Stimulated activated CD8-positive, alpha-beta memory T cell treated with anti-CD3 and anti-CD28 coated beads, Interleukin-2, amount 100 ng/mL, for 1 hour (primary cell): ENCODE data around the gene MTARC1.

Experiments used
- DNase-seq, 2 donors: peaks; one replicate each; pipeline ENCODE4 v3.0.0-alpha.2; 2020; ENCODE audit warnings: low read depth in 2 of 2

Gene MTARC1

DNA sequence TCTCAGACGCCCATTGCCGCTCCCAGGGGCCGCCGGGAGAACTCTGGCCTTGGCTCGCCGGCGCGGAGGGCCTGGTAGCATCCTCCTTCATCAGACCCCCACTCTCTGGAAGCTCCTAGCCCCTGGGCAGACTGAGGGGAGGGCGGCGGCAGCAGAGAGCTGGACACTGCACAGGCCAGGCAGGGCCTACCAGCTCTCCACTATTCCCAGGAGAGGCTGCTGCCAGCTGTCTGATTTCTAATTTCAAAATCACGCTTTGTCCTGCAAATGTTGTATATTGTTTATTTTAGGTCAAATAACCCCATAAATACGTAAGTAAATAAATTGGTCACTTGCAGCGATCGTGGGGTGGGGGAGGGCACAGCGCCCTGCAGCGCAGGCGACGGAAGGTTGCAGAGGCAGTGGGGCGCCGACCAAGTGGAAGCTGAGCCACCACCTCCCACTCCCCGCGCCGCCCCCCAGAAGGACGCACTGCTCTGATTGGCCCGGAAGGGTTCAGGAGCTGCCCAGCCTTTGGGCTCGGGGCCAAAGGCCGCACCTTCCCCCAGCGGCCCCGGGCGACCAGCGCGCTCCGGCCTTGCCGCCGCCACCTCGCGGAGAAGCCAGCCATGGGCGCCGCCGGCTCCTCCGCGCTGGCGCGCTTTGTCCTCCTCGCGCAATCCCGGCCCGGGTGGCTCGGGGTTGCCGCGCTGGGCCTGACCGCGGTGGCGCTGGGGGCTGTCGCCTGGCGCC, at the start of gene MTARC1:
Gene MTARC1, plus strand, starts transcription at position 577 of the 732 bp plus-strand sequence. Its CDS starts 32 bp downstream, at position 609.
- no peak for DNase-seq

DNA sequence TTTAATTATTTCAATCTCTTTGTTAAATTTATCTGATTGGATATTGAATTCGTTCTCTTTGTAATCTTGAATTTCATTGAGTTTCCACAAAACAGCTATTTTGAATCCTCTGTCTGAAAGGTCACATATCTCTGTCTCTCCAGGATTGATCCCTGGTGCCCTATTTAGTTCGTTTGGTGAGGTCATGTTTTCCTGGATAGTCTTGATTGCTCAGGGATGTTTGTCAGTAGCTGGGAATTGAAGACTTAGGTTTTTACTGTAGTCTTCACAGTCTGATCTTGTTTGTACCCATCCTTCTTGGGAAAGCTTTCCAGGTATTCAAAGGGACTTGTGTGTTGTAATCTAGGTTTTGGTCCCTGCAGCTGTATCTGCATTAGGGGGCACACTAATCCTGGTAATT, 45.4 kb upstream of the MTARC1 start:
- DNase-seq: no peak

- DNase-seq: no peak
These were observed 44.9 kb upstream of the MTARC1 start for GRCh38 chr1:220741825-220742224.

GRCh38 chr1:220742520-220742919, 44.2 kb upstream of the MTARC1 start:
- no peak for DNase-seq

GRCh38 chr1:220746851-220747250, 39.9 kb upstream of the MTARC1 start:
- DNase-seq: no peak

DNA sequence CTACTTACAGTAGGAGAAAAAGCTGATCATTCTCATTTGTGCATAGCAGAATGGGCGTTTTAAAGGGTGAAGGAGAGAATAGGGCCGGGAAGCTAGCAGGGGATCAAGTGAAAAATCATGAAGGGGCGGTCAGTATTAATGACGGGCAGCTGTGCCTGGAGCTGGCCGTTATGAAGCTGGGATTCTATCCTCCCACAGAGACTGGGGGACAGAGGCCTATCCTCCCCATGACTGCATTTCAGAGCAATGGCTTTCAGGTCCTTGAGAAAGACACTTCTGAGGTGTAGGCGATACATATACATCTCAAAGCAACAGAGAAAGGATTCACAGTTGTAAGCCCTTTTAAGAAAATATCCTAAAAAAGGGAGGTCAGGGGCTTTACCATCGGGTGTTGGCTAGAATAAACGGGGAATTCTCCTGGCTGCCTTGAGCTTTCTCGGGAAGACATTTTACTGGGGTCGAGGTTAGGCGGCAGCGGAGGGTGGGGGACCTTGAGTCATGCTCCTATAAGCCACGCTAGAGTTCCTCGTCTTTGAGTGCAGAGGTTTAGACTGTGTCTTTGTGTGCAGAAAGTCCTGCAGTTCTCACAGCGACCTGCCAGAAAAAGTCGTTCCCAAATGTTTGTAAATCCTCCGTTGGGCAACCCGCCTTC, 39.1 kb upstream of the MTARC1 start:
- DNase-seq: no peak

DNA sequence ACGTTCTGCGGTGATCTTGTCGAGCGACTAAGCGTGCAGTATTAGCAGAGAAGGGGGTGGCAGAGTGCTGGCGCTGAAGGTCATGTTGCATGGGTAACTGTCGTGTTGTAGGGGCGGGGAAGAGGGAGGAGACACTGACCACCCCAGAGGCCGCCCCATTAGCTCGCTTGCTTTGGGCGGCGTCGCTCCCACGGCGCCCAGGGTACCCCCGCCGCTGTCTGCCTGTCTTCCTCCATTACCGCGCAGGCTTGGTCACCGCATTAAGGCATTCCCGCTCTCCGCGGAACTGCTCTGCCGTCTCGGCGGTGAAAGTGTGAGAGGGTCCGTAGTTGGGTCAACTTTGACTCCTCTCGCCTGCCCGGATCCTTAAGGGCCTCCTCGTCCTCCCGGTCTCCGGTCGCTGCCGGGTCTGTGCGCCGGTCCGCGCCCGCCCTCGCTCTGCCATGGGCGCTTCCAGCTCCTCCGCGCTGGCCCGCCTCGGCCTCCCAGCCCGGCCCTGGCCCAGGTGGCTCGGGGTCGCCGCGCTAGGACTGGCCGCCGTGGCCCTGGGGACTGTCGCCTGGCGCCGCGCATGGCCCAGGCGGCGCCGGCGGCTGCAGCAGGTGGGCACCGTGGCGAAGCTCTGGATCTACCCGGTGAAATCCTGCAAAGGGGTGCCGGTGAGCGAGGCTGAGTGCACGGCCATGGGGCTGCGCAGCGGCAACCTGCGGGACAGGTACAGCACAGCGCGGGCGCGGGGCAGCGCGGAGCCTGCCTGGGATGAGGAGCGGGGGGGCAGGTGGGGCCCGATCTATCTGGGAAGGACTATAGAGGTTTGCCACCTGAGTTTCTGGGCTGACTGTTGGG, 38.4 kb upstream of the MTARC1 start, which contains the start of gene MTARC2:
Gene MTARC2, plus strand, starts transcription at position 234 of the 846 bp plus-strand sequence. Its CDS starts 210 bp downstream, at position 444.
- no peak for DNase-seq

DNA sequence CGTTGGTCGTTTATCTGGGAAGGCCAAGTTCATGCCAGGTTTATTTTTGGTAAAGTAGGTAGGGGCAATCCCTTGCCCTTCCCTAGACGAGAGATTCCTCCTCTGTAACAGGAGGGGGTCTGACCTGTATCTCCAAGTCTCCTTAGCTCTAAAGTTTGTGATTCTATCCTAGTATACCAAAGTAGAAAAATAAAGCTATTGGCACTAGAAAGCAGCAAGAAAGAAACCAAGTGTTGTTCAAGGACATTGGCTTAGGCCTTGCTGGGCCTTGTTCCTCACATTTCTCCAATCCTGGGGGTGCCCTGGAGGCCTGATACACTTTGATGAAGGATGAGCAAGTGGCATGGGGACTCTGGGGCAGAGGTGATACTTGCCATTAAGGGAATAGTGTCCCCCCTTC, 37.8 kb upstream of the MTARC1 start:
- DNase-seq: no peak

DNA sequence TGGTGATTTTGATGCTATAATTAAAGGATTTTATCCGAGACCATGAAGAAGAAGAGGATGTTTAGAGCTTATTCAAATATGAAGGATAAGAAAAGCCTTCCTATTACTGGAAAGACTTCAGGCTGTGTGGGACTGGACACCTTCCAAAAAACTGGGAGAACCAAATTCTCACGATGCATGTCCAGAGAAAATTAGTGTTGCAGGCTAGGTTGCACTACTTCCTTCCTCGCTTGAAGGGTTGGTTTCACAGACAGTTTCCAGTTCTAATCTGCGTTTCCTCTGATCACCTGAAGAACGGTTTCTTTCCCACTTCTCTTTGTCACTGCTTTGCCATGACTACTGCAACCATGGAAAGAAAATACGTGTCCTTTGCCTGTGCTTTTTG, 36.6 kb upstream of the MTARC1 start:
- no peak for DNase-seq

DNA sequence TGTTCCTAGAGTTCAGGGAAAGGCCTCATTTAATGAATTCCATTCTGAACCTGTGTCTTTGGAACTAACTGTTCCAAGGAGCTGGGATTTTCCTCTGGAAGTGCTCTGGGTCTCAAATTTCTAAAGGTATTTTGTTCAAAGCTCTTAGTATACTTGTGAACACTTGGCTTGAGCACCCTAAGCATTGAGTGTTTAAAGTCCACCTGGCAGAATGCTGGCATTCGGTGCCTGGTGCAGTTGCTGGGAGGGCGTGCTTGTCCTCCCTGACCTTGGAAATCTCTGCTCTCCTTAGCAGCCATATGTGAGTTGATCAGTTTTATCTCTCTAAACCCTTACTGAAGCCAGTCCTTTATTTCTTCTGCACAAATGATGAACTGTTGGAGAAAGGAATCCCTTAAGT, 35.6 kb upstream of the MTARC1 start:
- DNase-seq: no peak

DNA sequence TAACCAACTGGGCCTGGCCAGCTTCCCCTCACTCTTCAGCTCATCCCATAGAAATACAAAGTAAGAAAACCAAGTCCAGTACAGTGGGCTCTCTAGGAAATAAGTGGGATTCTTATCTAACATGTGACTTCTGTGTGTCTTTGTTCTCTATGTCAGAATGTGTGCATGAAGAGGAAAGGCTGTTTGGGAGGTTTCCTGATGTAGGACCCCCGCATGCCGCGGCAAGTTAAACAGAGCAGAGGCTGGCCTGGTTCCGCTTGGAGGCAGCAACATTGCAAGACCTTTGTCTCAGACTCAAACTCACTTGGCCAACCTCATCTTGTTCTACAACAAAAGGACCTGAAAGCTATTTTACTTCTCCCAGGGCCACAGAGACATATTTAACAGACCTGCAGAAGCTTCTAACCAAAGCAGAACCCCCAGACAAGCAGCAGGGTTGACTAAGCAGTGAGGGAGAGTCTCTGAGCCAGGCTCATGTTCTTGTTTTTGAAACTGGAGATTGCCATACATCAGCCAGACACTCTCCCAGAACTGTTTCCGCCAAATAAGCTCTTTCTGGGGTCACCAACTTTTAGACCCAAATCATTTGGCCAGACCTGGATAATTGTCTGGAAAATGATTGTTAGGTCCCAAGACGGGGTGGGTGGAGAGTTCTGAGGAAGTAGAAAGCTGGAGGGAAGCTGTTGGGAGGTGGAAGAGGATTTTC, 32.3 kb upstream of the MTARC1 start:
- DNase-seq: no peak

DNA sequence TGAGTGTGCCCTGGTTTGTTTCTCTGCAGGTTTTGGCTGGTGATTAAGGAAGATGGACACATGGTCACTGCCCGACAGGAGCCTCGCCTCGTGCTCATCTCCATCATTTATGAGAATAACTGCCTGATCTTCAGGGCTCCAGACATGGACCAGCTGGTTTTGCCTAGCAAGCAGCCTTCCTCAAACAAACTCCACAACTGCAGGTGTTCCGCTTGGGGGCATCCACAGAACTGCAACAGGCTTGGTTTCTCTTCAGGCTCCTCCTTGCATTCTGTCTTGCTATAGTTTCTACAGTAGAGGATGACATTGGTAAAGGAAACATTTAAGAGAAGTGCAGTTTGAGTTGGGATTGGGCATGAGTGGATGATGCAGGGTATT, 31.8 kb upstream of the MTARC1 start:
- DNase-seq: no peak

DNA sequence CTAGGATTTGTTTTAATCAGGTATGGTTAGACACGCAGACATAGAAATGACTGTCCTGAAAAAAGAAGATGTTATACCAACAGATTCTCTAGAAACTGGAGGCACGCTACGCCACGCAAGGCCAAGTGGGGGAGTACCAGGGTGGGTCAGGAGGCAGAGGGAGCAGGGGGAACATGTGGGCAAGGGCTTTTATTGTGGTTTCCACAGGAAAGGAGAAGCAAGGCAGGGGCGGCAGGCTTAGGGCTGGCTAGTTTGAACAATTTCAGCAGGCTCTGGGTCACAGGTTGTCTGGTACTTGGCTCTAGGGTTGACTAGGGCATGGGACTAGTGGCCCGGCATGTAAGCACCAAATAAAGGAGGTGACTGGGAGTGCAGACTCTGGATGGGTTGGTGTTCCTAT, 31.4 kb upstream of the MTARC1 start:
- DNase-seq: no peak

GRCh38 chr1:220757441-220757840, 29.3 kb upstream of the MTARC1 start:
- no peak for DNase-seq

DNA sequence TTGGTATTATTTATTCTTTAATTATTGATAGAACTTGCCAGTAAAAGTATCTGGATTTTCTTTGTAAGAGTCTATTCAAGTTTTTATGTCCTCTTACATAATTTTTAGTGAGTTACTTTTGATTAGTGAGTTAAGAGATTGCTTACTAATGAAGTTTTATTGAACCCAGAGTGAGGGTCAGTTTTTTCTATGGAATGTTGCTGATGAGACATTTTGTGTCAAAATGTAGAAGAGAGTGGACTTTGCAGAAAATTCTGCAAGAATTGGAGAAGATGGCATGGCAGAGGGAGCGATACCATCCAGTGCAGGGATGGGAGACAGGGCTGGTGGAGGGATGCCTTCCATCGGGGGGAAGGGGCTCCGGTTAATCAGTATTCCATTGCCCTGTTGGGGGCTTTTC, 27.6 kb upstream of the MTARC1 start:
- no peak for DNase-seq

DNA sequence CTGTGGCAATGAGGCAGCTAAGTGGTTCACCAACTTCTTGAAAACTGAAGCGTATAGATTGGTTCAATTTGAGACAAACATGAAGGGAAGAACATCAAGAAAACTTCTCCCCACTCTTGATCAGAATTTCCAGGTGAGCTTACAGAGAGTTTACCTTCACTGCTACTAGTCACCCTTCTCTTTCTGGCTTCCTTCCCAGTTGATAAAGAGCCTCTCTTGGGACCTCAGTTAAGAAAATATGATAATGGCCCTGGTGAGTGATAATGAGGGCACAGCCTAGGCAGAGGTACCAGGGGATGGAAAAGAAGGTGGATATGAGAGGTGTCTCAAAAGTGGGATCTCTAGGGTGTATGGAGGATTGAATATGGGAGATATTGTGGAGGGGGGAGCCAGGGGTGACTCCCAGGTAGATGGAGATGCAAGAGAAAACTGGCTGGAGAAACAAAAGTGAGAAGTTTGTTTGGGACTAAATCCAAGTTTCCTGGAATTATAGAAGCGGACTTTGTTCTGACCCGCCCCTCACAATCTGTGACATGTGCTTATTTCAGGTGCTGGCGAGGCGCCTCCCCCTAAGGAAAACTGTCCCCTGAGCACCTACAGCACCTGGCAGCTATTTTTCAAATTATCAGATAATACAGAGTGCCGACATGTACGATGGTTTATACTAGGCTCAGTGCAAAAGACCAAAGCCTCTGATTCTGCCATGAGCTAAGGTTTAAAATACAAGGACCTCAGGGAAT, 24.9 kb upstream of the MTARC1 start:
- no peak for DNase-seq

- no peak for DNase-seq
These were observed 22.0 kb upstream of the MTARC1 start for GRCh38 chr1:220764757-220765156.

GRCh38 chr1:220767312-220768125, 19.2 kb upstream of the MTARC1 start:
- DNase-seq: no peak

DNA sequence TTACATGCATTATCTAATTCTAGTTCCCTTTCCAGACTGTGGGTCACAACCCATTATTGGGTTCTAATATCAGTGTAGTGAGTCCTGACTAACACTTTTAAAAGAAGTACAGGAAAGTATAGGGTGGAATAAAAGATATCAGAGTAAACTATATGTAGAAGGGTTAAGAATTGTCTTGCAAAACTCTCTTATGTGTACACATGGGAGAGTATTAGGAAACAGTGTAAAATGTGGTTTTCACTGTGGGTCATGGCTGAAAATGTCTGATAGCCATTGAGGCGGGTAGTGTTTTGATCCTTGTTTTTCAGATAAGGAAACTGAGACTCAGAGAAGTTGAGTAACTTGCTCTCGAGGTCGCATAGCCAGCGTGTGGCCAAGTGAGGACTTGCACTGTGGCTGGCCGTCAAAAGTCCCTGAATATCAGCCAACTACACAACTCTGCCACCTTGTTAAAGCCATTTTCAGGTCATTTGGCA, 18.5 kb upstream of the MTARC1 start:
- DNase-seq: no peak

DNA sequence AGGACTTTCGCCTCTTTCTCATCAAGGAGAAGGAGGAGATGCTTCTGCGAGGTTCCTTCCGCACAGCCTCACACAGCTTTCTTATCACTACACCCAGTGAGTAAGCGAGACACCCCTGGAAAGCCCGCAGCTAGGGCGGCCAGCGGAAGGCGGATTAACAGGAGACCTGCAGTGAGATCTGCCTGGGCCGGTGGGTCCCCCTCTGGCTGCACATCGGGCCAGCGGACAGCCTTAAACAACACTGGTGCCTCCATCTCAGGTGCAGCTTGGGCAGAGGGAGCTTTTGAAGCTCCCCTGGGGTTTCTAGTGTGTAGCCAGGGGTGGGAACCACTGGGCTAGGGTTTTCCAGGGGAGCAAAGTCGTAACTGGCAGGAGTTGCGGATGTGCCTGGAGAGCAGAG, 17.5 kb upstream of the MTARC1 start:
- no peak for DNase-seq
